ENCODE results near the gene CYP17A1.

DNA sequence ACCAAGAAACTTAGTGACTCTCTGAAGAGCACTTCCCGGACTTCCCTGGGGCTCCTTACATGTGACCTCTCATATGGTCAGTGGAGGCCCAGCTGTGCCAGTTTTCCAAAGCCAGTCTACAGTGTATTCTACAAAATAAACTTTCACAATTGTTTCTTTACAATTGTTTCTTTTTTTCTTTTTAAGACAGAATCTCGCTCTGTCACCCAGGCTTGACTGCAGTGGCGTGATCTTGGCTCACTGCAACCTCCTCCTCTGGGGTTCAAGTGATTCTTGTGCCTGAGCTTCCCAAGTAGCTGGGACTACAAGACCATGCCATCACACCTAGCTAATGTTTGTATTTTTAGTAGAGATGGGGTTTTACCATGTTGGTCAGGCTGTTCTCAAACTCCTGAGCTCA is 25.9 kb downstream of the CYP17A1 start:
- TF ChIP-seq POLR2A (IDR thresholded peaks at IDR 0.05; ENCODE audit: low read length): no peak
- TF ChIP-seq GATA1 (IDR thresholded peaks at IDR 0.05; ENCODE audit: low read depth, low read length): no peak

Measured in erythroblast (primary cell).